Upper lobe of left lung (tissue), 4 donors: ENCODE data around the gene POLR1H.

ENCODE experiments used
- EP300 ChIP-seq, 4 donors: sonication (generic); formaldehyde crosslinking; IDR thresholded peaks; one replicate each; pipeline ENCODE4 v1.5.1; 2017; ENCODE audit warnings: antibody characterized with exemption in 4 of 4, control low read depth in 2 of 4
- TF ChIP-seq, protein P1 (sequence below), 6 experiments: fragments of 450-650 bp in 4 of 6; fragments of 200-600 bp in 2 of 6; sonication (generic) in 2 of 6; IDR thresholded peaks; one replicate each; pipeline ENCODE4 v1.5.1; 2016 to 2019; ENCODE audit warnings: antibody characterized with exemption in 6 of 6

DNA sequence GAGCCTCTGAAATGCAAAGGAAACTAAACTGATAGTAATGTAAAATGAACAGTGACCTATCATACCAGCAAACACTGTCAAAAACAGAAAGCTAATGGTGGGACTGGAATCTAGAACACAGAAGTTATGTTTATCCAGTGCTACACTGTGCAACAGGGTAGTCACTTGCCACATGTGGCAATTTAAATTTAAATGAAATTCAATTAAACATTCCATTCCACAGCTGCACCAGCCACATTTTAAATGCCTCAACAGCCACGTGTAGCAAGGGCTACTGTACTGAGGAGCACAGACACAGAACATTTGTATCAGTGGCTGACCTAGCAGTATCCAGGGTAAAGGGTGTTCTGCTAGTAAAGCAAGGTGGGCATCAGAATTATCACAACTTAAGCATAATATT lies 5.6 kb upstream of the POLR1H start:
- TF ChIP-seq EP300 (IDR thresholded peaks at IDR 0.05), result no peak
- TF ChIP-seq, protein P1, sequence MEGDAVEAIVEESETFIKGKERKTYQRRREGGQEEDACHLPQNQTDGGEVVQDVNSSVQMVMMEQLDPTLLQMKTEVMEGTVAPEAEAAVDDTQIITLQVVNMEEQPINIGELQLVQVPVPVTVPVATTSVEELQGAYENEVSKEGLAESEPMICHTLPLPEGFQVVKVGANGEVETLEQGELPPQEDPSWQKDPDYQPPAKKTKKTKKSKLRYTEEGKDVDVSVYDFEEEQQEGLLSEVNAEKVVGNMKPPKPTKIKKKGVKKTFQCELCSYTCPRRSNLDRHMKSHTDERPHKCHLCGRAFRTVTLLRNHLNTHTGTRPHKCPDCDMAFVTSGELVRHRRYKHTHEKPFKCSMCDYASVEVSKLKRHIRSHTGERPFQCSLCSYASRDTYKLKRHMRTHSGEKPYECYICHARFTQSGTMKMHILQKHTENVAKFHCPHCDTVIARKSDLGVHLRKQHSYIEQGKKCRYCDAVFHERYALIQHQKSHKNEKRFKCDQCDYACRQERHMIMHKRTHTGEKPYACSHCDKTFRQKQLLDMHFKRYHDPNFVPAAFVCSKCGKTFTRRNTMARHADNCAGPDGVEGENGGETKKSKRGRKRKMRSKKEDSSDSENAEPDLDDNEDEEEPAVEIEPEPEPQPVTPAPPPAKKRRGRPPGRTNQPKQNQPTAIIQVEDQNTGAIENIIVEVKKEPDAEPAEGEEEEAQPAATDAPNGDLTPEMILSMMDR (IDR thresholded peaks at IDR 0.05), result no peak
